ENCODE measurements around the gene TMA7. TPM values are rescaled to one million over a fixed set of nuclear protein-coding genes. Genes with fewer than 3 reads are reported as not detected.

TMA7 gene
- total and polyA plus RNA-seq, 10 of the 15 experiments (the other 5 are each of a cell fraction or from before 2014, with no cell fraction given): 319 to 1,760 (median 752) TPM

DNA sequence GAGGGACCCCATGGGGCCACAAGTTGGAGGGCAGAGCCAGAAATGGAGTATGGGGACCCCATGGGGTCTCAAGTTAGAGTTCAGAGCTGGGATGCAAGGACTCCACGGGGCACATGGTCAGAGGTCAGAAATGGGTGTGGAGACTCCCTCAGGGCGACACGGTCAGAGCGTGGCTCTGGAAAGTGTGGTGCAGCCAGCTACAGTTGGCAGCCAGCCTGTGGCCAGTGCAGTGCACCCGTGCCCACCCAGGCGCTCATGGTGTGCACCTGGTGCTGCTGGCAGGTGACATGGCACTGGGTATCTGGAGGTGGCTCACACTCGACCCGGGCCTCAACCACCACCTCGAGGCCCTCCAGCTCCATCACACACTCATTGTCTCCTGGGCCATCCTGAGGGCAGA is 21.4 kb upstream of the TMA7 start (continued):
- no peak for TF ChIP-seq SMAD5 (IDR thresholded peaks at IDR 0.05; ENCODE audit: low read depth)
- TF ChIP-seq TCF7 (IDR thresholded peaks at IDR 0.05; ENCODE audit: borderline replicate concordance): no peak
- no peak for TF ChIP-seq PAX5 (IDR thresholded peaks at IDR 0.05; ENCODE audit: borderline replicate concordance, low read depth, low read length)
- TF ChIP-seq RAD21 (IDR thresholded peaks at IDR 0.05; ENCODE audit: insufficient read depth, low read depth, low read length): no peak
- no peak for TF ChIP-seq MXI1 (IDR thresholded peaks at IDR 0.05; ENCODE audit: low read depth, low read length)
- TF ChIP-seq HDAC6 (IDR thresholded peaks at IDR 0.05; ENCODE audit: unreplicated experiment): no peak
- TF ChIP-seq HDAC2 (IDR thresholded peaks at IDR 0.05): no peak
- TF ChIP-seq, protein P1, sequence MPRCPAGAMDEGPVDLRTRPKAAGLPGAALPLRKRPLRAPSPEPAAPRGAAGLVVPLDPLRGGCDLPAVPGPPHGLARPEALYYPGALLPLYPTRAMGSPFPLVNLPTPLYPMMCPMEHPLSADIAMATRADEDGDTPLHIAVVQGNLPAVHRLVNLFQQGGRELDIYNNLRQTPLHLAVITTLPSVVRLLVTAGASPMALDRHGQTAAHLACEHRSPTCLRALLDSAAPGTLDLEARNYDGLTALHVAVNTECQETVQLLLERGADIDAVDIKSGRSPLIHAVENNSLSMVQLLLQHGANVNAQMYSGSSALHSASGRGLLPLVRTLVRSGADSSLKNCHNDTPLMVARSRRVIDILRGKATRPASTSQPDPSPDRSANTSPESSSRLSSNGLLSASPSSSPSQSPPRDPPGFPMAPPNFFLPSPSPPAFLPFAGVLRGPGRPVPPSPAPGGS (IDR thresholded peaks at IDR 0.05; ENCODE audit: borderline replicate concordance, insufficient read depth, low read depth, low read length, poor library complexity, severe bottlenecking): no peak
- no peak for TF ChIP-seq ZNF207 (IDR thresholded peaks at IDR 0.05; ENCODE audit: borderline replicate concordance)
- TF ChIP-seq ZNF622 (IDR thresholded peaks at IDR 0.05): no peak

DNA sequence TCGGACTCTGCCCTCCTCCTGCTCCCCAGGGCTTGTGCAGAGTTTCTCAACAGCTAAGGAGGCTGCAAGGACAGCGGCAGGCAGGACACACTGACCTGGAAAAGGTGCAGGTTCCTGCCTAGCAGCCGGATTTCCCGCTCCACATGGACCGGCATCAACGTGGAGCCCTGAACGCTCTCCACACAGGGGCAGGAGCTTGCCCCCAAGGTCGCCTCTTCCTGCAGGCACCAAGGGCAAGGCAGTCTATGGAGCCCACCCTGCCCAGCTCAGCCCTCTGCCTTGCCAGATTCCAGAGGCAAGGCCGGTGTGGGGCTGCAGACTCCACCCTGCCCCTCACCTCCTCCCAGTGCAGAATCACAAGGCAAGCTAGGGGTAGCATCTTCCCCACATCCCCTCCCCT is 20.9 kb upstream of the TMA7 start:
- ATAC-seq (no peak), DNase-seq (ENCODE audit: low read depth, low spot score) (no peak), FAIRE-seq (no peak)
- H3K36me3 ChIP-seq (ENCODE audit: control insufficient read depth in 2 of 2, insufficient read depth in 2 of 2, low read length in 1 of 2): no peaks in the 10 kb centered on the region
- H3K27ac ChIP-seq (ENCODE audit: control insufficient read depth, insufficient read depth): no peak overlapping the region
- ChIA-PET SMC1A (ENCODE audit: uncharacterized antibody, unreplicated experiment) (interaction anchor here (2.6 kb wide), 1 partner anchor 17 kb away, joined by 8 read pairs; no protein-coding TSS in a partner anchor), POLR2A (no interaction called here), CTCF (interaction anchor here (0.7 to 22.0 kb wide), 4 partner anchors 17 to 130 kb away, joined by 3 to 757 read pairs (median 4); partner anchors contain the start of genes CCDC51 and TMA7), RAD21 (ENCODE audit: unreplicated experiment) (interaction anchor here (1.8 to 1.9 kb wide), 2 partner anchors 17 to 18 kb away, joined by 5 read pairs; no protein-coding TSS in a partner anchor)
- intact Hi-C loops (cut with micrococcal nuclease; ENCODE audit: unreplicated experiment): no loop called here
- no peaks in the 10 kb centered on the region for H3K9me3 ChIP-seq (replicated peaks; ENCODE audit: control insufficient read depth, insufficient read depth, low read length)
- WGBS (ENCODE audit: insufficient coverage, insufficient replicate concordance, low lambda C conversion rate, missing lambda C conversion rate): 31% methylated on average over 9 of the region's 9 CpGs
- no peak overlapping the region for H3K9ac ChIP-seq (ENCODE audit: control insufficient read depth, insufficient read depth, low read length)
- in situ Hi-C loops (cut with MboI): no loop called here
- no peak overlapping the region for H3K4me3 ChIP-seq
- no peaks in the 10 kb centered on the region for H4K20me1 ChIP-seq (ENCODE audit: control insufficient read depth, insufficient read depth)
- H3K4me1 ChIP-seq (ENCODE audit: control insufficient read depth, insufficient read depth, low read length): no peaks in the 10 kb centered on the region
- H3K27me3 ChIP-seq (replicated peaks in 1 of 2; ENCODE audit: control insufficient read depth in 2 of 2, insufficient read depth in 2 of 2, low read length in 1 of 2): no peaks in the 10 kb centered on the region
- H3K79me2 ChIP-seq (ENCODE audit: control insufficient read depth, insufficient read depth, low read length): no peaks in the 10 kb centered on the region
- H2AFZ ChIP-seq (ENCODE audit: control insufficient read depth, low read depth, low read length): no peak overlapping the region
- BruUV-seq (replicated peaks): no TSS peak
- no peak overlapping the region for H3K4me2 ChIP-seq (ENCODE audit: control insufficient read depth, insufficient read depth)
- TF ChIP-seq KDM1A (IDR thresholded peaks at IDR 0.05; ENCODE audit: borderline replicate concordance) (no peak), MYB (IDR thresholded peaks at IDR 0.05; ENCODE audit: borderline replicate concordance, low read depth, low read length) (no peak), BRCA1 (IDR thresholded peaks at IDR 0.05; ENCODE audit: low read depth, low read length) (no peak), BMI1 (IDR thresholded peaks at IDR 0.05; ENCODE audit: borderline replicate concordance) (no peak), CREB1 (IDR thresholded peaks at IDR 0.05; ENCODE audit: low read depth) (no peak), ZNF217 (IDR thresholded peaks at IDR 0.05) (no peak)
- TF ChIP-seq, protein P2, sequence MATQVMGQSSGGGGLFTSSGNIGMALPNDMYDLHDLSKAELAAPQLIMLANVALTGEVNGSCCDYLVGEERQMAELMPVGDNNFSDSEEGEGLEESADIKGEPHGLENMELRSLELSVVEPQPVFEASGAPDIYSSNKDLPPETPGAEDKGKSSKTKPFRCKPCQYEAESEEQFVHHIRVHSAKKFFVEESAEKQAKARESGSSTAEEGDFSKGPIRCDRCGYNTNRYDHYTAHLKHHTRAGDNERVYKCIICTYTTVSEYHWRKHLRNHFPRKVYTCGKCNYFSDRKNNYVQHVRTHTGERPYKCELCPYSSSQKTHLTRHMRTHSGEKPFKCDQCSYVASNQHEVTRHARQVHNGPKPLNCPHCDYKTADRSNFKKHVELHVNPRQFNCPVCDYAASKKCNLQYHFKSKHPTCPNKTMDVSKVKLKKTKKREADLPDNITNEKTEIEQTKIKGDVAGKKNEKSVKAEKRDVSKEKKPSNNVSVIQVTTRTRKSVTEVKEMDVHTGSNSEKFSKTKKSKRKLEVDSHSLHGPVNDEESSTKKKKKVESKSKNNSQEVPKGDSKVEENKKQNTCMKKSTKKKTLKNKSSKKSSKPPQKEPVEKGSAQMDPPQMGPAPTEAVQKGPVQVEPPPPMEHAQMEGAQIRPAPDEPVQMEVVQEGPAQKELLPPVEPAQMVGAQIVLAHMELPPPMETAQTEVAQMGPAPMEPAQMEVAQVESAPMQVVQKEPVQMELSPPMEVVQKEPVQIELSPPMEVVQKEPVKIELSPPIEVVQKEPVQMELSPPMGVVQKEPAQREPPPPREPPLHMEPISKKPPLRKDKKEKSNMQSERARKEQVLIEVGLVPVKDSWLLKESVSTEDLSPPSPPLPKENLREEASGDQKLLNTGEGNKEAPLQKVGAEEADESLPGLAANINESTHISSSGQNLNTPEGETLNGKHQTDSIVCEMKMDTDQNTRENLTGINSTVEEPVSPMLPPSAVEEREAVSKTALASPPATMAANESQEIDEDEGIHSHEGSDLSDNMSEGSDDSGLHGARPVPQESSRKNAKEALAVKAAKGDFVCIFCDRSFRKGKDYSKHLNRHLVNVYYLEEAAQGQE (IDR thresholded peaks at IDR 0.05; ENCODE audit: low read depth, low read length): no peak
- TF ChIP-seq, protein P3, sequence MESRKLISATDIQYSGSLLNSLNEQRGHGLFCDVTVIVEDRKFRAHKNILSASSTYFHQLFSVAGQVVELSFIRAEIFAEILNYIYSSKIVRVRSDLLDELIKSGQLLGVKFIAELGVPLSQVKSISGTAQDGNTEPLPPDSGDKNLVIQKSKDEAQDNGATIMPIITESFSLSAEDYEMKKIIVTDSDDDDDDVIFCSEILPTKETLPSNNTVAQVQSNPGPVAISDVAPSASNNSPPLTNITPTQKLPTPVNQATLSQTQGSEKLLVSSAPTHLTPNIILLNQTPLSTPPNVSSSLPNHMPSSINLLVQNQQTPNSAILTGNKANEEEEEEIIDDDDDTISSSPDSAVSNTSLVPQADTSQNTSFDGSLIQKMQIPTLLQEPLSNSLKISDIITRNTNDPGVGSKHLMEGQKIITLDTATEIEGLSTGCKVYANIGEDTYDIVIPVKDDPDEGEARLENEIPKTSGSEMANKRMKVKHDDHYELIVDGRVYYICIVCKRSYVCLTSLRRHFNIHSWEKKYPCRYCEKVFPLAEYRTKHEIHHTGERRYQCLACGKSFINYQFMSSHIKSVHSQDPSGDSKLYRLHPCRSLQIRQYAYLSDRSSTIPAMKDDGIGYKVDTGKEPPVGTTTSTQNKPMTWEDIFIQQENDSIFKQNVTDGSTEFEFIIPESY (IDR thresholded peaks at IDR 0.05): no peak

Measured in GM12878 (cell line).